HepG2 (cell line): ENCODE data around the gene SLC12A3. TPM values are rescaled to one million over a fixed set of nuclear protein-coding genes. Genes with fewer than 3 reads are reported as not detected.

Source experiments
- ATAC-seq: fragments of 200-7000 bp; cut with Tn5 transposase; 3 replicates; pipeline ENCODE4 v1.9.1; 2020; ENCODE audit warnings: mild to moderate bottlenecking, moderate library complexity
- BruUV-seq: library from RNA; stranded (reverse); fragments of 400-500 nt; replicated peaks from 2 replicates; lab custom pipeline; 2021; lab: Mats Ljungman, UMichigan
- CTCF ChIA-PET: fragments of 300-600 bp; formaldehyde crosslinking; extraction: SDS; loops from one replicate; lab custom pipeline; 2021; ENCODE audit warnings: low total read pairs, inconsistent platforms, low intra/inter-chr PET ratio; lab: Yijun Ruan, JAX
- POLR2A ChIA-PET: fragments of 350-600 bp; sonication (Branson Sonifier 250); formaldehyde crosslinking; loops from one replicate; lab custom pipeline; 2020; ENCODE audit warnings: antibody characterized with exemption, inconsistent platforms; lab: Yijun Ruan, JAX
- DNase-seq: peaks from one replicate; pipeline ENCODE4 v3.0.0-alpha.2; 2015; ENCODE audit warnings: low spot score
- FAIRE-seq: peaks from 3 replicates; lab custom pipeline; 2011; peaks lifted over from hg19 to GRCh38; lab: Jason Lieb, UNC
- H2AFZ ChIP-seq: one replicate; pipeline ENCODE4 v1.6.1; 2011; ENCODE audit warnings: low read length, inconsistent platforms
- H3K27ac ChIP-seq: fragments of 300-600 bp; 3 replicates; pipeline ENCODE4 v1.8.0; 2011; ENCODE audit warnings: mixed run types, mild to moderate bottlenecking, mixed read lengths, low read length, inconsistent platforms; ENCODE audit not compliant: insufficient read depth; ENCODE audit errors: extremely low read length
- H3K27me3 ChIP-seq, 2 experiments: fragments of 200-600 bp in 1 of 2; 2 replicates in 1 of 2; 3 replicates in 1 of 2; pipeline versions ENCODE4 v1.6.0 to v1.8.0; 2011; ENCODE audit warnings: low read length in 2 of 2, mild to moderate bottlenecking in 2 of 2, moderate library complexity in 2 of 2, inconsistent platforms in 1 of 2; ENCODE audit not compliant: insufficient read depth in 2 of 2, control insufficient read depth in 1 of 2
- H3K36me3 ChIP-seq, 2 experiments: fragments of 200-600 bp in 1 of 2; replicated peaks in 1 of 2; 2 replicates in 1 of 2; 3 replicates in 1 of 2; pipeline versions ENCODE4 v1.5.1 to v1.8.0; 2011; ENCODE audit warnings: low read length in 2 of 2, inconsistent platforms in 1 of 2; ENCODE audit not compliant: insufficient read depth in 2 of 2, control insufficient read depth in 1 of 2
- H3K4me1 ChIP-seq: 2 replicates; pipeline ENCODE4 v1.5.1; 2012; ENCODE audit warnings: low read length, inconsistent platforms; ENCODE audit not compliant: insufficient read depth
- H3K4me2 ChIP-seq: 2 replicates; pipeline ENCODE4 v1.6.0; 2011; ENCODE audit warnings: low read depth, low read length, inconsistent platforms
- H3K4me3 ChIP-seq, 3 experiments: fragments of 200-600 bp in 1 of 3; sonication (generic), shearing (Covaris generic) in 1 of 3; replicated peaks in 1 of 3; 2 replicates each; pipeline ENCODE4 v1.5.1; 2011 to 2016; ENCODE audit warnings: low read length in 3 of 3, inconsistent platforms in 2 of 3, low read depth in 2 of 3, mild to moderate bottlenecking in 2 of 3, control low read depth in 1 of 3, mixed read lengths in 1 of 3; ENCODE audit not compliant: insufficient read depth in 1 of 3
- H3K79me2 ChIP-seq: one replicate; pipeline ENCODE4 v1.6.1; 2011; ENCODE audit warnings: low read length, inconsistent platforms; ENCODE audit not compliant: insufficient read depth
- H3K9ac ChIP-seq: 2 replicates; pipeline ENCODE4 v1.6.0; 2011; ENCODE audit warnings: mild to moderate bottlenecking, low read depth, low read length, inconsistent platforms; ENCODE audit not compliant: insufficient read depth
- H3K9me3 ChIP-seq: 2 replicates; pipeline ENCODE4 v1.5.1; 2012; ENCODE audit warnings: mild to moderate bottlenecking, low read length
- H4K20me1 ChIP-seq: 2 replicates; pipeline ENCODE4 v1.6.0; 2011; ENCODE audit warnings: inconsistent platforms, mild to moderate bottlenecking, low read length, moderate library complexity; ENCODE audit not compliant: insufficient read depth
- AFF4 ChIP-seq: sonication (generic); formaldehyde crosslinking; IDR thresholded peaks from 2 replicates; pipeline ENCODE4 v1.4.0; 2020; ENCODE audit warnings: missing genetic modification reagents
- ATF5 ChIP-seq: sonication (generic); formaldehyde crosslinking; IDR thresholded peaks from 2 replicates; pipeline ENCODE4 v1.4.0; 2020; ENCODE audit warnings: mild to moderate bottlenecking, low read depth, missing genetic modification reagents
- ATF7-NPFF ChIP-seq: sonication (generic); formaldehyde crosslinking; IDR thresholded peaks from 2 replicates; pipeline ENCODE4 v1.8.1; 2023; ENCODE audit warnings: mild to moderate bottlenecking, low read depth, missing genetic modification reagents, moderate library complexity
- CREB1 ChIP-seq, 2 experiments: fragments of 450-650 bp in 1 of 2; IDR thresholded peaks; 2 replicates each; pipeline ENCODE4 v1.6.1; 2016 to 2017; ENCODE audit warnings: control low read depth in 1 of 2, mild to moderate bottlenecking in 1 of 2, missing compliant biosample characterization in 1 of 2, missing genetic modification characterization in 1 of 2
- DZIP1 ChIP-seq: sonication (generic); formaldehyde crosslinking; IDR thresholded peaks from 2 replicates; pipeline ENCODE4 v1.5.0; 2020; ENCODE audit warnings: mild to moderate bottlenecking, missing genetic modification reagents
- FOXJ3 ChIP-seq: sonication (generic); formaldehyde crosslinking; IDR thresholded peaks from 2 replicates; pipeline ENCODE4 v1.4.0; 2020; ENCODE audit warnings: missing genetic modification reagents, mild to moderate bottlenecking, borderline replicate concordance
- HNRNPUL1 ChIP-seq: fragments of 200-400 bp; formaldehyde crosslinking; IDR thresholded peaks from 2 replicates; pipeline ENCODE4 v1.6.1; 2017; ENCODE audit warnings: low read depth, mild to moderate bottlenecking, low read length, moderate library complexity
- PITX1 ChIP-seq: sonication (generic); formaldehyde crosslinking; IDR thresholded peaks from 2 replicates; pipeline ENCODE4 v1.5.1; 2020; ENCODE audit warnings: mild to moderate bottlenecking, missing genetic modification reagents
- RAD21 ChIP-seq: fragments of 450-650 bp; formaldehyde crosslinking; IDR thresholded peaks from 2 replicates; pipeline ENCODE4 v1.5.0; 2020; ENCODE audit warnings: mild to moderate bottlenecking
- RARA ChIP-seq: IDR thresholded peaks from 2 replicates; pipeline ENCODE4 v1.6.1; 2016; ENCODE audit warnings: missing genetic modification reagents, missing compliant biosample characterization
- RFXAP ChIP-seq: sonication (generic); formaldehyde crosslinking; IDR thresholded peaks from 2 replicates; pipeline ENCODE4 v1.4.0; 2020; ENCODE audit warnings: missing genetic modification reagents, borderline replicate concordance
- ZC3H4 ChIP-seq: sonication (generic); formaldehyde crosslinking; IDR thresholded peaks from 2 replicates; pipeline ENCODE4 v1.4.0; 2020; ENCODE audit warnings: missing genetic modification reagents, borderline replicate concordance
- ZNF589 ChIP-seq: sonication (generic); formaldehyde crosslinking; conservative IDR thresholded peaks from 2 replicates; pipeline ENCODE4 v1.8.0; 2022; ENCODE audit warnings: mild to moderate bottlenecking, moderate library complexity, missing genetic modification reagents
- ZNF749 ChIP-seq: sonication (generic); formaldehyde crosslinking; IDR thresholded peaks from 2 replicates; pipeline ENCODE4 v1.8.0; 2022; ENCODE audit warnings: mild to moderate bottlenecking, missing genetic modification reagents, moderate library complexity, borderline replicate concordance
- ZSCAN30 ChIP-seq: sonication (generic); formaldehyde crosslinking; IDR thresholded peaks from 2 replicates; pipeline ENCODE4 v1.5.0; 2020; ENCODE audit warnings: mild to moderate bottlenecking, missing genetic modification reagents
- WGBS: methylation state at CpG from one replicate; pipeline ENCODE4 v1.1.6; 2017; ENCODE audit warnings: low lambda C conversion rate; 5-methylcytosine and 5-hydroxymethylcytosine counted together
- in situ Hi-C: cut with HindIII; loops from 2 replicates; pipeline ENCODE4 v1.10.0; 2017; ENCODE audit warnings: low pct_unique_long_range_greater_than_20kb; ENCODE audit not compliant: extremely low pct_ligation_motif_present
- intact Hi-C: fragments of 100-400 bp; cut with micrococcal nuclease; formaldehyde crosslinking; loops from one replicate; pipeline ENCODE4 v1.10.0; 2022; ENCODE audit not compliant: unreplicated experiment
- polyA plus RNA-seq, 8 experiments: library from polyadenylated mRNA; depleted of rRNA in 3 of 8; stranded (reverse) in 7 of 8; unstranded in 1 of 8; fragments of >200 nt; fragmentation: Illumina TruSeq in 4 of 8; extraction: Trizol in 4 of 8; gene quantifications; 2 replicates each; pipeline versions ENCODE4 v1.2.1 to v1.2.3, GENCODE V29; 2011 to 2016; ENCODE audit warnings: low read depth in 4 of 8, missing spikeins in 1 of 8, mixed read lengths in 1 of 8; ENCODE audit not compliant: insufficient read depth in 1 of 8
- total RNA-seq, 5 experiments: library from RNA; depleted of rRNA; stranded (reverse); fragments of >200 nt; fragmentation: Illumina TruSeq; extraction: Trizol; gene quantifications; 2 replicates each; pipeline ENCODE4 v1.2.3, GENCODE V29; 2016; ENCODE audit warnings: low read depth in 1 of 5

The SLC12A3 gene
- total and polyA plus RNA-seq, 2 of the 13 experiments (the other 11 are each of a cell fraction or from before 2014, with no cell fraction given) = 6.2 TPM; not detected in 1

GRCh38 chr16:56835320-56835719, 29.7 kb upstream of the SLC12A3 start (continued):
- no peak for TF ChIP-seq ZSCAN30 (CRISPR knock-in tag)
- TF ChIP-seq RFXAP = no peak
- no peak for TF ChIP-seq ZC3H4 (CRISPR knock-in tag)
- no peak for TF ChIP-seq DZIP1 (CRISPR knock-in tag)
- no peak for TF ChIP-seq FOXJ3
- TF ChIP-seq ATF7-NPFF (CRISPR knock-in tag) = no peak
- no peak for TF ChIP-seq PITX1 (CRISPR knock-in tag)

GRCh38 chr16:56836410-56837230, 28.4 kb upstream of the SLC12A3 start:
- H3K79me2 ChIP-seq = no peaks in the 10 kb centered on the region
- 91% methylated on average over 5 of the region's 5 CpGs for WGBS
- H3K27me3 ChIP-seq = no peaks in the 10 kb centered on the region
- peak overlapping the region; percentile 29 for H3K9ac ChIP-seq
- H3K4me1 ChIP-seq = peaks cover 67% of the 10 kb centered on the region
- DNase-seq (no peak), FAIRE-seq (no peak), ATAC-seq (no peak)
- H3K4me3 ChIP-seq = no peak overlapping the region
- H3K4me2 ChIP-seq = no peak overlapping the region
- ChIA-PET POLR2A (interaction anchor here (1.0 to 3.7 kb wide), 3 partner anchors 14 to 95 kb away, joined by 3 to 44 read pairs (median 13); partner anchors contain the start of gene HERPUD1), CTCF (interaction anchor here (0.7 kb wide), 1 partner anchor 15 kb away, joined by 4 read pairs; no protein-coding TSS in a partner anchor)
- no peak overlapping the region for H2AFZ ChIP-seq
- H3K27ac ChIP-seq = peak overlapping the region; percentile 19
- no TSS peak for BruUV-seq
- intact Hi-C loops = no loop called here
- in situ Hi-C loops = no loop called here
- H4K20me1 ChIP-seq = no peaks in the 10 kb centered on the region
- no peaks in the 10 kb centered on the region for H3K9me3 ChIP-seq
- peaks cover 21 to 59% of the 10 kb centered on the region in 2 experiments for H3K36me3 ChIP-seq
- no peak for TF ChIP-seq ATF5 (CRISPR knock-in tag)
- no peak for TF ChIP-seq HNRNPUL1
- TF ChIP-seq ZNF589 (CRISPR knock-in tag) = no peak
- no peak for TF ChIP-seq RAD21 (CRISPR knock-in tag)
- 0 out of 2 replicates have a peak, but pooled peaks have one; percentile 8 for TF ChIP-seq RARA (CRISPR knock-in tag)
- no peak for TF ChIP-seq AFF4 (CRISPR knock-in tag)
- no peak for TF ChIP-seq ZNF749 (CRISPR knock-in tag)
- TF ChIP-seq CREB1 (IDR thresholded peaks at IDR 0.05) = no peak
- TF ChIP-seq CREB1 (CRISPR knock-in tag; IDR thresholded peaks at IDR 0.05) = no peak
